ENCODE results near the gene DHX34.
"Not testable (repeated sequence)": the region's sequence is repeated elsewhere in the genome, so short reads cannot be mapped to it uniquely, and the experiment has no call there.

The DHX34 gene

GRCh38 chr19:47365455-47365854 lies 16.3 kb downstream of the DHX34 start:
- DNase-seq = not testable (repeated sequence)

- no peak for DNase-seq
Observed at GRCh38 chr19:47370045-47370611, 21.0 kb downstream of the DHX34 start.

- no peak for DNase-seq
Observed at GRCh38 chr19:47371261-47371660, 22.1 kb downstream of the DHX34 start.

- no peak for DNase-seq
Observed at GRCh38 chr19:47372603-47373002, 23.5 kb downstream of the DHX34 start.

- DNase-seq = no peak
Observed at GRCh38 chr19:47373246-47374240, 24.4 kb downstream of the DHX34 start.

- no peak for DNase-seq
Observed at GRCh38 chr19:47374876-47375693, 26.0 kb downstream of the DHX34 start.

GRCh38 chr19:47375694-47376588 lies 26.8 kb downstream of the DHX34 start:
- DNase-seq = no peak

GRCh38 chr19:47376589-47377144 lies 27.6 kb downstream of the DHX34 start:
- no peak for DNase-seq

- no peak for DNase-seq
Observed at GRCh38 chr19:47377208-47377701, 28.1 kb downstream of the DHX34 start.

- no peak for DNase-seq
Observed at GRCh38 chr19:47377801-47378200, 28.7 kb downstream of the DHX34 start.

GRCh38 chr19:47378246-47378645 lies 29.1 kb downstream of the DHX34 start:
- DNase-seq = no peak

GRCh38 chr19:47379381-47379938 lies 30.3 kb downstream of the DHX34 start:
- no peak for DNase-seq

- no peak for DNase-seq
Observed at GRCh38 chr19:47380559-47380958, 31.4 kb downstream of the DHX34 start.

- no peak for DNase-seq
Observed at GRCh38 chr19:47381121-47381520, 32.0 kb downstream of the DHX34 start.

- DNase-seq = no peak
Observed at GRCh38 chr19:47381653-47382279, 32.7 kb downstream of the DHX34 start.

- DNase-seq = not testable (repeated sequence)
Observed at GRCh38 chr19:47383890-47384289, 34.8 kb downstream of the DHX34 start.

- not testable (repeated sequence) for DNase-seq
Observed at GRCh38 chr19:47384533-47384932, 35.4 kb downstream of the DHX34 start.

- DNase-seq = not testable (repeated sequence)
Observed at GRCh38 chr19:47386582-47386981, 37.5 kb downstream of the DHX34 start.

- DNase-seq = not testable (repeated sequence)
Observed at GRCh38 chr19:47387623-47388022, 38.5 kb downstream of the DHX34 start.

- DNase-seq = not testable (repeated sequence)
Observed at GRCh38 chr19:47388721-47389120, 39.6 kb downstream of the DHX34 start.

GRCh38 chr19:47389150-47389556 lies 40.0 kb downstream of the DHX34 start:
- no peak for DNase-seq
